Inferior parietal cortex (tissue), 1 donor: Measurements from ENCODE around the gene NUMA1.
A peak's percentile ranks its signal among the peaks of the same experiment; 100 is the strongest.

Experiments used
- DNase-seq: peaks from one replicate; pipeline ENCODE4 v3.0.0-alpha.2; 2016; ENCODE audit errors: extremely low spot score

NUMA1 gene

GRCh38 chr11:72080326-72081183 is at the start of gene NUMA1, which contains the start of gene LRRC51:
TSS of gene NUMA1 (minus strand) at chr11:72080542. CDS start at chr11:72035943, 44,599 bp downstream.
TSS of gene LRRC51 (plus strand) at chr11:72080850. CDS start at chr11:72089084, 8,234 bp downstream.
- DNase-seq, result peak; percentile 99

- no peak for DNase-seq
Measured at GRCh38 chr11:72129381-72129780, 49.0 kb upstream of the NUMA1 start.

GRCh38 chr11:72127923-72128322 is 47.6 kb upstream of the NUMA1 start:
- no peak for DNase-seq

GRCh38 chr11:72125956-72126355 is 45.6 kb upstream of the NUMA1 start:
- DNase-seq, result no peak

GRCh38 chr11:72124046-72124445 is 43.7 kb upstream of the NUMA1 start:
- no peak for DNase-seq

- no peak for DNase-seq
Measured at GRCh38 chr11:72123117-72123653, 42.8 kb upstream of the NUMA1 start.

GRCh38 chr11:72122607-72123006 is 42.3 kb upstream of the NUMA1 start:
- DNase-seq, result no peak

- no peak for DNase-seq
Measured at GRCh38 chr11:72120930-72121329, 40.6 kb upstream of the NUMA1 start.

- no peak for DNase-seq
Measured at GRCh38 chr11:72119198-72119597, 38.9 kb upstream of the NUMA1 start.

- no peak for DNase-seq
Measured at GRCh38 chr11:72116019-72116755, 35.8 kb upstream of the NUMA1 start.

- DNase-seq, result no peak
Measured at GRCh38 chr11:72114570-72114969, 34.2 kb upstream of the NUMA1 start.

GRCh38 chr11:72112978-72113808 is 32.9 kb upstream of the NUMA1 start:
- DNase-seq, result no peak

GRCh38 chr11:72112143-72112977 is 32.0 kb upstream of the NUMA1 start, which contains the start of gene ANAPC15:
TSS of gene ANAPC15 (minus strand) at chr11:72112695. CDS start at chr11:72111276, 1,419 bp downstream.
- peak; percentile 100 for DNase-seq

GRCh38 chr11:72111300-72112142 is 31.2 kb upstream of the NUMA1 start:
- DNase-seq, result no peak

GRCh38 chr11:72105888-72106287 is 25.5 kb upstream of the NUMA1 start, which contains the start of gene TOMT:
TSS of gene TOMT (plus strand) at chr11:72105924. CDS start at chr11:72105952, 28 bp downstream.
- no peak for DNase-seq

- DNase-seq, result no peak
Measured at GRCh38 chr11:72103754-72104167, 23.4 kb upstream of the NUMA1 start.

- DNase-seq, result peak; percentile 100
Measured at GRCh38 chr11:72102946-72103753, 22.8 kb upstream of the NUMA1 start, which contains the start of gene LAMTOR1. TSS of gene LAMTOR1 (minus strand) at chr11:72103297. CDS start at chr11:72103224, 73 bp downstream.

GRCh38 chr11:72102631-72102945 is 22.2 kb upstream of the NUMA1 start:
- DNase-seq, result no peak

- DNase-seq, result no peak
Measured at GRCh38 chr11:72102162-72102561, 21.8 kb upstream of the NUMA1 start.
